Renal cortex interstitium (tissue), 11 donors: ENCODE measurements around the gene F8. TPM values are rescaled to one million over a fixed set of nuclear protein-coding genes. Genes with fewer than 3 reads are reported as not detected.
"Not testable (repeated sequence)": the region's sequence is repeated elsewhere in the genome, so short reads cannot be mapped to it uniquely, and the experiment has no call there.

Experiments used
- DNase-seq, 11 donors: peaks; one replicate each; pipeline ENCODE4 v3.0.0-alpha.2; 2013; ENCODE audit warnings: low read depth in 9 of 11, low spot score in 4 of 11; ENCODE audit errors: extremely low read depth in 1 of 11
- polyA plus RNA-seq, 3 donors: library from polyadenylated mRNA; unstranded; fragments of 120-200 nt; gene quantifications; one replicate each; pipeline ENCODE4 v1.2.1, GENCODE V29; 2013; ENCODE audit not compliant: insufficient read length in 3 of 3

Gene F8
- polyA plus RNA-seq, 3 donors = 12.2 to 18.7 (median 12.7) TPM

- no peak for DNase-seq
Observed at GRCh38 chrX:154998204-154998880, 24.2 kb downstream of the F8 start.

GRCh38 chrX:154991476-154991875 is 31.0 kb downstream of the F8 start:
- no peak for DNase-seq

DNA sequence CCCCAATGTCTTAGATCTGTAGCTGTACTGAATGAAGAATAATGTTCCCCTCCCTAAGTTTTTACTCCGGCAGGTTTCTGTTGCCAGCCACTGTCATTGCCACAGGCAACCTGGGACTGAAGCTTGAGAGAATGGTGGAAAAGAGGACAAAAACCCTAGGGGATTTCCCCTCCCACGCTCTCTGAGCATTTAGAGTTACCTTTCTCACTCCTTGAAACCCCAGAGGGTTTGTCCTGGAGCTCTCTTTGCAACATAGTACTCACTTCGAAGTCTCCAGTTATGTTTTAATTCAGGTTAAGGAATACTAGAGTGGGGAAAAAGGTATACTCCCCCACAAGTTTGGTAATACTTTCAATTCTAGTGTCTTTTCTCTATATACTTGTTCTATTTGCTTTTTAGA is 31.5 kb downstream of the F8 start:
- DNase-seq = no peak

DNA sequence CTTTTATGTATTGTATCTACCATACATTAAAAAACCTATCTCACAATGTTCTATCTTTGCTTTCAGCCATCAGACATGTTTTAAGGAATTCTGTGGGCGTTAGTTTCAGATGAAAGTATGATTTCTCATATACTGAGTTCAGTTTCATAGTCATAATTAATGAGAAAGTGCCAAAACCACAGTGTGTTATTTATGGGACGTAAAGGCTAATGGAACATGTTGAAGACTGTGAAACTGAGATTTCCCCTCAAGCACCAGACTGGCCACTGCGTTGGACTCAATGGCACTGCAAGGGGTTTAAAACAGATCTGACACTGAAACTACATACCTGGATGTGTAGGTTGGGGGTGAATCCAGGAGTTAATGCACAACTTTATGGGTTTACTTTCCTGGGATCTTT is 32.0 kb downstream of the F8 start:
- DNase-seq = no peak

GRCh38 chrX:154988719-154989118 is 33.8 kb downstream of the F8 start:
- no peak for DNase-seq

GRCh38 chrX:154987940-154988339 is 34.6 kb downstream of the F8 start:
- no peak for DNase-seq

DNA sequence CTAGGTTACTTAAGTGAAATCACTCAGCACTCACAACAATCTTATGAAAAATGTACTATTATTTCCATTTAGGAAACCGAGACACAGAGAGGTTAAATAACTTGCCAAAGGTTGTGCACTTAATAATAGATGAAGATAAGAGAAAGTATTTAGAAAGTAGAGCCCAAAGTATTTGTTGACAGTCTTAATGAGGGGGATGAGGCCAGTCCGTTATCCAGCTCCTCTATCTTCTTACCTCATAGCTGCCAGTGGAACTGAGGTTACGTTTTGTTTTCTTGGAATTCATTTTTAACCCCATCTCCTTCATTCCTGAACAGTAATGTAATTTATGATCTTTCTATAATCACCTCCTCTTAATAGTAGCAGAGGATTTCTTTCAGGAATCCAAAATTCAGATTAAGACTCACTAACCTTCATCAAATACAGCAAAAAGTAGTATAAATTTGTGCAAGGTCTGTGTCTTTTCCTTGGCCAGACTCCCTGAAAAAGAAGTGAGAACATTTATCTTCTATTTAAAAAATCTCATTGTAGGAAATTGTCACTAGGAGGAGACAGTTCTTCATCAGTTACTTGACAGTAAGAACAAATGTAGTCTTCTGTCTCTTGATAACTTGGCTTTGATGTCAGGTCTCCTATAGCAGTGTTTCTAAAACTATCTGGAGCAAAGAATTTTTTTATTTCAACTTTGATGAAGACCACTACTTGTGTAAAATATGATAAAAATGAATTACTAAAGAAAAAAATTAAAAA is 35.5 kb downstream of the F8 start:
- DNase-seq = no peak

GRCh38 chrX:154981116-154981411 is 41.5 kb downstream of the F8 start:
- no peak for DNase-seq

DNA sequence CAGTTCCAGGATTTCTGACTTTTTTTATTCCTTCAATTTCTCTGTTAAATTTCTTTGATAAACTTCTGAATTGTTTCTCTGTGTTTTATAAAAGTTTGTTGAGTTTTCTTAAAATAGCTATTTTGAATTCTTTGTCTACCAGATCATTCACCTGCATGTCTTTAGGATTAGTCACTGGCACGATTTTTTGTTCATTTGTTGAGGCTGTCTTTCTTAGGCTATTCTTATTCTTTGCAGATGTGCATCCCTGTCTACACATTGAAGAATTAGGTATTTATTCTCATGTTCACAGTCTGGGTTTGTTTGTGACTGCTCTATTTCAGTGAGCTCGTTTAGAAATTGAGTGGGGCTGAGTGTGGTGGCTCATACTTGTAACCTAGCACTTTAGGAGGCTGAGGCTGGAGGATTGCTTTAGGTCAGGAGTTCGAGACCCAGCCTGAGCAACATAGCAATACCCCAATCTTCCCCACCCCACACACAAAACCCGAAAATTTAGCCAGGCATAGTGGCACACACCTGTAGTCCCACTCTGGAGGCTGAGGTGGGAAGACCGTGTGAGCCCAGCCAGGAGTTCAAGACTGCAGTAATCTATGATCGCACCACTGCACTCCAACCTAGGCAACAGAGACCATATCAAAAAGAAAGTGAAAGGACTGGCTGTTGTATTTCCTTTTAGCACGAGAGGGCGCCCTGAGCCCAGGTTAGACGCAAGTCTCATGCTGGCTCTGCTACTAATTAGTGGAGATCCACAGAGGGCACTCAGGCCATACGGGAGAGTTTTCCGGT is 42.0 kb downstream of the F8 start:
- DNase-seq = peak in 10 of 11 donors; percentile 22 to 63 (median 36)

- no peak for DNase-seq
Observed at GRCh38 chrX:154979629-154980028, 42.9 kb downstream of the F8 start.

DNA sequence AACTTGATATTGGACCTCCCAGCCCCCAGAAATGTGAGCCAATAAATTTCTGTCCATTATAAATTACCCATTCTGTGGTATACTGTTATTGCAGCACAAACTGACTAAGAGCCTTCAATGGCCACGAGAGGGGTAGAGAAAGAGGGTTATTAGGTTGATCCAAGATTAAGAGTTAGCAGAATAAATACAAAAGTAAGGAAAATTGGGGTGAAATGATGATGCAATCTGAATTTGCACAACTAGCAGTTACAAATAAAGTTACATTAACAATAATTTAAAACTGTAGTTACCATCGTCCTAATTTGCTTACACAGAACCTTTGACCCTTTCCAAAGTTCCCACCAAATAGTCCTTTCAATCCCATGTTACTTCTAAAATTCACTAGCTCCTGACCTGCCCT is 54.2 kb downstream of the F8 start:
- DNase-seq = no peak

DNA sequence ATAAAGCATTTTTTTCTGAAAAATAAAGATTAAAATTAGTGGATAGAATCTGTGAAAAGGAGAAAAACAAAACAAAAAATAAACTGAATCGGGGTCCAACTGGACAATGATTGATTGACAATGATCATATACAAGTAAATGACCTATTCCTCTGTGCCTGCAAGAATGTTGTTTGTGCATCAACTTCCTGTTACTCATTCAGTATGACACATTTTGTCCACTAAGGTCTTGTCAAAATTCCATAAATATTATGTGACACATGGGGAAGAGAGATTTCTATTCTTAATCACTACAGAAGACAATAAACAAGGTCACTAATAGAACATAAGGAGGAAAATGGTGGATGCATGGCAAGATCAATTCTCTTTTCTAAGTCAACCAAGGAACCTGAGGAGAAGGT is 54.9 kb downstream of the F8 start:
- no peak for DNase-seq

DNA sequence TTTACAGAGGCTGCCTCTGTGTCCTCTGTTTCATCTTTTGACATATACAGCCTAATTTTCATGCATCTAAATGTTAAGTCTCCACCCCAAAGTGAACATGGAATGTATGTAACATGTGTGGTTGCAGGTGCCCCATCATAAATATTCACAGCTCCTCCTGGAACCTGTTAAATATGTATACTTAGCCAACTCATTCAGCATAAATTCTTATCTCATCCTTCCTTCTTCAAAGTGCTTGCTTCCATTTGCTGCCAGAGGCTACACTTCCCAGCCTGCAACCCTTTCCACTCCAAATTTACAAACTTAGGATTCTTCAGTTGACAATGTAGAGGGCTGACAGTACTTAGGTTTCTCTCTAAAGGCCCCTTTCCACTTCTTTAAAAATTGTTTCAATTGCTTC is 60.6 kb downstream of the F8 start:
- DNase-seq = no peak

DNA sequence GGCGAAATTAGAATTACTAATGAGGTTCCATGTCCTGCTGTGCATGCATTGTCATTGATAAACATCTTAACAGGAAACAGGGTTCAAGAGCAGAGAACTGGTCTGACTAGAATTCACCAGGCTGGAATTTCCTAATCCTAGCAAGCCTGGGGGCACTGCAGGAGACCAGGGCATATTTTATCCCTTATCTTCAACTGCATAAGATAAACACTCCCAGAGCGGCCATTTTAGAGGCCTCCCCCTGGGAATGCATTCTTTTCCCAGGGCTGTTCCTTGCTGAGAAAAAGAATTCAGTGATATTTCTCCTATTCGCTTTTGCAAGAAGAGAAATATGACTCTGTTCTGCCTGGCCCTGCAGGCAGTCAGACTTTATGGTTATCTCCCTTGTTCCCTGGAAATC is 66.7 kb downstream of the F8 start:
- DNase-seq = not testable (repeated sequence)

GRCh38 chrX:154939265-154939664 is 83.3 kb downstream of the F8 start:
- not testable (repeated sequence) for DNase-seq

DNA sequence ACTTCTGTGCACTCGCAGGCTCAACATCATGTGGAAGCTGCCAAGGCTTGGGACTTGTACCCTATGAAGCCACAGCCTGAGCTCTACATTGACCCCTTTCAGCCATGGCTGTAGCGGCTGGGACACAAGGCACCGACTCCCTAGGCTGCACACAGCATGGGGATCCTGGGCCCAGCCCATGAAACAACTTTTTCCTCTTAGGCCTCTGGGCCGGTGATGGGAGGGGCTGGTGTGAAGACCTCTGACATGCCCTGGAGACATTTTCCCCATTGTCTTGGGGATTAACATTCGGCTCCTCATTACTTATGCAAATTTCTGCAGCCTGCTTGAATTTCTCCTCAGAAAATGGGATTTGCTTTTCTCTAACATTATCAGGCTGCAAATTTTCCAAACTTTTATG is 97.8 kb downstream of the F8 start:
- DNase-seq = not testable (repeated sequence)

- peak; percentile 33 to 67 (median 53) for DNase-seq
Observed at GRCh38 chrX:154918060-154918483, 104.5 kb downstream of the F8 start.

DNA sequence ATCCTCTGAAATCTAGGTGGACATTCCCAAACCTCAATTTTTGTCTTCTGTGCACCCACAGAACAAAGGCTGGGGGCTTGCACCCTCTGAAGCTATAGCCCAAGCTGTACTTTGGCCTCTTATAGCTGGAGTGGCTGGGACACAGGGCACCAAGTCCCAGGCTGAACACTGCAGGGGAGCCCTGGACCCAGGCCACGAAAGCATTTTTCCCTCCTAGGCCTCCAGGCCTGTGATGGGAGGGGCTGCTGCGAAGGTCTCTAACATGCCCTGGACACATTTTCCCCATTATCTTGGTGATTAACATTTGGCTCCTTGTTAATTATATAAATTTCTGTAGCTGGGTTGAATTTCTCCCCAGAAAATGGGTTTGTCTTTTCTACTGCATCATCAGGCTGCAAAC is 108.5 kb downstream of the F8 start:
- no peak for DNase-seq

DNA sequence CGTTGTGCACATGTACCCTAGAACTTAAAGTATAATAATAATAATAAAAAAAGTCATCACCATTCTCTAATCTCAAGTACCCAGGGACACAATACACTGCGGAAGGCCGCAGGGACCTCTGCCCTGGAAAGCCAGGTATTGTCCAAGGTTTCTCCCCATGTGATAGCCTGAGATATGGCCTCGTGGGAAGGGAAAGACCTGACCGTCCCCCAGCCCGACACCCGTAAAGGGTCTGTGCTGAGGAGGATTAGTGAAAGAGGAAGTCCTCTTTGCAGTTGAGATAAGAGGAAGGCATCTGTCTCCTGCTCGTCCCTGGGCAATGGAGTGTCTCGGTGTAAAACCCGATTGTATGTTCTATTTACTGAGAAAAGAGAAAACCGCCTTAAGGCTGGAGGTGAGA is 112.0 kb downstream of the F8 start:
- DNase-seq = not testable (repeated sequence)

- DNase-seq = not testable (repeated sequence)
Observed at GRCh38 chrX:154910048-154910447, 112.5 kb downstream of the F8 start.
